Keratinocyte (primary cell): ENCODE measurements around the gene FABP7. TPM values are rescaled to one million over a fixed set of nuclear protein-coding genes. Genes with fewer than 3 reads are reported as not detected.
"Not testable (repeated sequence)": the region's sequence is repeated elsewhere in the genome, so short reads cannot be mapped to it uniquely, and the experiment has no call there.

ENCODE experiments used
- DNase-seq: peaks from one replicate; pipeline ENCODE4 v3.0.0-alpha.2; 2011; ENCODE audit warnings: low read depth, missing footprints, low spot score
- FAIRE-seq: peaks from 2 replicates; lab custom pipeline; 2011; peaks lifted over from hg19 to GRCh38; lab: Jason Lieb, UNC
- H2AFZ ChIP-seq: 2 replicates; pipeline ENCODE4 v1.6.0; 2012; ENCODE audit warnings: low read length, control low read depth, inconsistent platforms; ENCODE audit not compliant: control insufficient read depth
- H3K27ac ChIP-seq: 2 replicates; pipeline ENCODE4 v1.5.1; 2011; ENCODE audit warnings: low read length; ENCODE audit not compliant: control insufficient read depth, insufficient read depth
- H3K27me3 ChIP-seq: 3 replicates; pipeline ENCODE4 v1.6.0; 2011; ENCODE audit warnings: low read length; ENCODE audit not compliant: control insufficient read depth, insufficient read depth; ENCODE audit errors: extremely low read depth
- H3K36me3 ChIP-seq, 2 experiments: 2 replicates in 1 of 2; 3 replicates in 1 of 2; pipeline ENCODE4 v1.5.1; 2011; ENCODE audit warnings: low read length in 2 of 2, mild to moderate bottlenecking in 1 of 2; ENCODE audit not compliant: control insufficient read depth in 2 of 2, insufficient read depth in 2 of 2; ENCODE audit errors: extremely low read depth in 1 of 2
- H3K4me1 ChIP-seq: 3 replicates; pipeline ENCODE4 v1.5.1; 2011; ENCODE audit warnings: low read length; ENCODE audit not compliant: control insufficient read depth, insufficient read depth; ENCODE audit errors: extremely low read depth
- H3K4me2 ChIP-seq: 3 replicates; pipeline ENCODE4 v1.6.0; 2011; ENCODE audit warnings: low read depth, low read length; ENCODE audit not compliant: control insufficient read depth, insufficient read depth; ENCODE audit errors: extremely low read depth
- H3K4me3 ChIP-seq, 3 experiments: fragments of 200-600 bp in 1 of 3; sonication (generic) in 1 of 3; 2 replicates in 2 of 3; 3 replicates in 1 of 3; pipeline ENCODE4 v1.5.1; 2011 to 2016; ENCODE audit warnings: low read length in 3 of 3, mild to moderate bottlenecking in 3 of 3, control low read depth in 2 of 3, inconsistent platforms in 1 of 3, low read depth in 1 of 3, mixed read lengths in 1 of 3, mixed run types in 1 of 3, moderate library complexity in 1 of 3; ENCODE audit not compliant: control insufficient read depth in 2 of 3, insufficient read depth in 2 of 3; ENCODE audit errors: extremely low read depth in 1 of 3
- H3K79me2 ChIP-seq: 2 replicates; pipeline ENCODE4 v1.6.0; 2012; ENCODE audit warnings: low read length; ENCODE audit not compliant: control insufficient read depth, insufficient read depth
- H3K9ac ChIP-seq: 3 replicates; pipeline ENCODE4 v1.6.0; 2011; ENCODE audit warnings: low read length; ENCODE audit not compliant: control insufficient read depth, insufficient read depth; ENCODE audit errors: extremely low read depth
- H3K9me1 ChIP-seq: 3 replicates; pipeline ENCODE4 v1.6.0; 2011; ENCODE audit warnings: low read length; ENCODE audit not compliant: control insufficient read depth, insufficient read depth; ENCODE audit errors: extremely low read depth
- H3K9me3 ChIP-seq: 2 replicates; pipeline ENCODE4 v1.5.1; 2012; ENCODE audit warnings: low read depth, low read length; ENCODE audit not compliant: control insufficient read depth
- H4K20me1 ChIP-seq: 3 replicates; pipeline ENCODE4 v1.6.0; 2011; ENCODE audit warnings: low read length; ENCODE audit not compliant: control insufficient read depth, insufficient read depth; ENCODE audit errors: extremely low read depth
- CTCF ChIP-seq, 3 experiments: IDR thresholded peaks in 1 of 3; conservative IDR thresholded peaks in 1 of 3; optimal IDR thresholded peaks in 1 of 3; 2 replicates in 2 of 3; 3 replicates in 1 of 3; pipeline versions ENCODE3 to v1.5.1; 2011; ENCODE audit warnings: low read length in 3 of 3, mild to moderate bottlenecking in 3 of 3, moderate library complexity in 2 of 3, control low read depth in 1 of 3, inconsistent platforms in 1 of 3; ENCODE audit not compliant: insufficient read depth in 2 of 3; ENCODE audit errors: extremely low read depth in 1 of 3
- EZH2 ChIP-seq: IDR thresholded peaks from one replicate; pipeline ENCODE4 v1.6.1; 2012; ENCODE audit warnings: inconsistent platforms, mild to moderate bottlenecking, low read length, moderate library complexity
- dilution Hi-C: fragments of 300-500 bp; cut with MboI; formaldehyde crosslinking; loops from one replicate; pipeline ENCODE4 v1.7.0; 2020; ENCODE audit warnings: low sequenced_read_pairs; ENCODE audit not compliant: extremely low pct_ligation_motif_present
- polyA plus RNA-seq, 5 experiments: library from polyadenylated mRNA; depleted of rRNA in 3 of 5; stranded (reverse) in 3 of 5; stranded (forward) in 1 of 5; unstranded in 1 of 5; fragments of >200 nt; gene quantifications; 1 replicate in 1 of 5; 2 replicates in 3 of 5; 3 replicates in 1 of 5; pipeline versions ENCODE4 v1.2.1 to v1.2.3, GENCODE V29; 2011 to 2012; ENCODE audit warnings: missing spikeins in 2 of 5, low read depth in 1 of 5, low replicate concordance in 1 of 5

FABP7 gene
- polyA plus RNA-seq, 1 donor (not counting 4 experiments of a cell fraction or from before 2014, with no cell fraction given), result not detected

DNA sequence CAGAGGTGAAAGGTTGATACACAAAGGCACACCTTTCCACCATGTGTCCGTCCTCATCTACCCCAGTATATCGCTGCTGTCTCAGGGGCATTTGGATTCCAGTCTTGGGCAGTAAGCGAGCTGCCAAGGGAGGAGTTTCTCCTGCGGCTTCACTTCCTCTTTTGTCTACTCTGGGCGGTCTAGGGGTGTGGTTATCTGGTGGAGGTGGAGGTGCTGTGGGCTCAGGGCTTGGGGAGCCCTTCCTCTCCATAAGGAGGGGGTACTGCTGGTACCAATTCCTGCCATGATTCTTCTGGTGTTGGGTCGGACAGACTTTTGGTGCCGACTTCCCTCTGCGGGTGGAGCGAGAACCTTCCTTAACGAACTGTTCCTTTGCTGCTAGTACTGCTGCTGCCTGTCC, 31.9 kb upstream of the FABP7 start:
- H3K9me3 ChIP-seq, result no peaks in the 10 kb centered on the region
- no peak overlapping the region for H3K4me2 ChIP-seq
- H3K9ac ChIP-seq, result no peak overlapping the region
- no peaks in the 10 kb centered on the region for H3K27me3 ChIP-seq
- no peak overlapping the region for H3K4me3 ChIP-seq
- dilution Hi-C loops, result no loop called here
- no peaks in the 10 kb centered on the region for H3K9me1 ChIP-seq
- H4K20me1 ChIP-seq, result no peaks in the 10 kb centered on the region
- H2AFZ ChIP-seq, result no peak overlapping the region
- FAIRE-seq (no peak), DNase-seq (no peak)
- H3K36me3 ChIP-seq, result no peaks in the 10 kb centered on the region
- no peaks in the 10 kb centered on the region for H3K4me1 ChIP-seq
- no peak overlapping the region for H3K27ac ChIP-seq
- H3K79me2 ChIP-seq, result no peaks in the 10 kb centered on the region
- TF ChIP-seq EZH2, result no peak
- TF ChIP-seq CTCF (optimal IDR thresholded peaks at IDR 0.05 in 1 of 3, IDR thresholded peaks at IDR 0.05 in 1 of 3, conservative IDR thresholded peaks at IDR 0.05 in 1 of 3; ENCODE audit: extremely low read depth in 1 of 3, insufficient read depth in 2 of 3, low read length in 3 of 3), result no peak

DNA sequence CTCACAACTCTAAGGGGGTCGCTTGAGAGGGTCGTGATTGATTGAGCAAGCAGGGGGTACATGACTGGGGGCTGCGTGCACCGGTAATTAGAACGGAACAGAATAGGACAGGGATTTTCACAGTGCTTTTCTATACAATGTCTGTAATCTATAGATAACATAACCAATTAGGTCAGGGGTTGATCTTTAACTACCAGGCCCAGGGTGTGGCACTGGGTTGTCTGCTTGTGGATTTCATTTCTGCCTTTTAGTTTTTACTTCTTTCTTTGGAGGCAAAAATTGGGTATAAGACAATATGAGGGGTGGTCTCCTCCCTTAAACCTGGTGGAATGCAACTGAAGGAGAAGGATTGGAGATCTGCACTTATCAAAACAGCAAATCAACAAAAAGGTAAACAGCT, 30.6 kb upstream of the FABP7 start:
- H3K27me3 ChIP-seq, H3K9me1 ChIP-seq, H3K9me3 ChIP-seq, FAIRE-seq, H3K27ac ChIP-seq, H4K20me1 ChIP-seq, H3K4me1 ChIP-seq, H3K36me3 ChIP-seq, H2AFZ ChIP-seq, H3K79me2 ChIP-seq, H3K4me2 ChIP-seq, dilution Hi-C loops, DNase-seq, H3K9ac ChIP-seq, H3K4me3 ChIP-seq: not testable (repeated sequence)

- H3K36me3 ChIP-seq, result no peaks in the 10 kb centered on the region
- DNase-seq (no peak), FAIRE-seq (no peak)
- H3K4me2 ChIP-seq, result no peak overlapping the region
- no peaks in the 10 kb centered on the region for H3K27me3 ChIP-seq
- no peak for TF ChIP-seq EZH2
- TF ChIP-seq CTCF (optimal IDR thresholded peaks at IDR 0.05 in 1 of 3, IDR thresholded peaks at IDR 0.05 in 1 of 3, conservative IDR thresholded peaks at IDR 0.05 in 1 of 3; ENCODE audit: extremely low read depth in 1 of 3, insufficient read depth in 2 of 3, low read length in 3 of 3), result no peak
- no peak overlapping the region for H3K27ac ChIP-seq
- dilution Hi-C loops, result no loop called here
- H3K4me3 ChIP-seq, result no peak overlapping the region
- H3K79me2 ChIP-seq, result no peaks in the 10 kb centered on the region
- H3K9me3 ChIP-seq, result no peaks in the 10 kb centered on the region
- H4K20me1 ChIP-seq, result no peaks in the 10 kb centered on the region
- no peak overlapping the region for H2AFZ ChIP-seq
- no peaks in the 10 kb centered on the region for H3K9me1 ChIP-seq
- no peak overlapping the region for H3K9ac ChIP-seq
- H3K4me1 ChIP-seq, result no peaks in the 10 kb centered on the region
Observed at GRCh38 chr6:122749451-122750050, 30.0 kb upstream of the FABP7 start.
